Neural cell (in vitro differentiated cells): ENCODE data around the gene SIAH2. TPM values are rescaled to one million over a fixed set of nuclear protein-coding genes. Genes with fewer than 3 reads are reported as not detected.

ENCODE experiments used
- H2AFZ ChIP-seq: fragments of 200-600, 300-800 bp; sonication (generic), shearing (Covaris generic); 2 replicates; pipeline ENCODE4 v1.6.0; 2014; ENCODE audit warnings: low read depth, mild to moderate bottlenecking, antibody characterized with exemption, low read length, moderate library complexity
- H3F3A ChIP-seq: fragments of 200-600 bp; shearing (Covaris generic); 2 replicates; pipeline ENCODE4 v1.6.1; 2016; ENCODE audit warnings: mild to moderate bottlenecking, moderate library complexity, mixed read lengths, antibody characterized with exemption, low read length; ENCODE audit not compliant: insufficient read depth, poor library complexity, severe bottlenecking
- H3K27ac ChIP-seq: fragments of 200-600, 300-800 bp; sonication (generic), shearing (Covaris generic); 2 replicates; pipeline ENCODE4 v1.5.1; 2014; ENCODE audit warnings: mild to moderate bottlenecking, low read length, moderate library complexity
- H3K27me3 ChIP-seq: fragments of 300-800, 200-600 bp; sonication (generic), shearing (Covaris generic); 2 replicates; pipeline ENCODE4 v1.6.0; 2014; ENCODE audit warnings: mild to moderate bottlenecking, low read depth, low read length, moderate library complexity; ENCODE audit not compliant: insufficient read depth
- H3K36me3 ChIP-seq: fragments of 300-800, 200-600 bp; sonication (generic), shearing (Covaris generic); 2 replicates; pipeline ENCODE4 v1.5.1; 2014; ENCODE audit warnings: mild to moderate bottlenecking, antibody characterized with exemption, low read length, moderate library complexity; ENCODE audit not compliant: insufficient read depth
- H3K4me2 ChIP-seq: fragments of 300-800, 200-600 bp; sonication (generic), shearing (Covaris generic); 2 replicates; pipeline ENCODE4 v1.6.0; 2014; ENCODE audit warnings: mild to moderate bottlenecking, low read length
- H3K4me3 ChIP-seq: fragments of 300-800, 200-600 bp; sonication (generic), shearing (Covaris generic); 2 replicates; pipeline ENCODE4 v1.5.1; 2014; ENCODE audit warnings: mild to moderate bottlenecking, low read length, moderate library complexity
- H3K79me2 ChIP-seq: fragments of 200-600 bp; shearing (Covaris generic); replicated peaks from 2 replicates; pipeline ENCODE4 v1.6.0; 2014; ENCODE audit warnings: mild to moderate bottlenecking, low read length, moderate library complexity; ENCODE audit not compliant: insufficient read depth
- H3K9ac ChIP-seq: fragments of 300-800, 200-600 bp; sonication (generic), shearing (Covaris generic); 2 replicates; pipeline ENCODE4 v1.6.1; 2016; ENCODE audit warnings: mild to moderate bottlenecking, low read length, mixed read lengths
- H3K9me2 ChIP-seq: fragments of 200-600 bp; shearing (Covaris generic); 2 replicates; pipeline ENCODE4 v1.6.1; 2016; ENCODE audit warnings: mild to moderate bottlenecking, low read length, mixed read lengths; ENCODE audit not compliant: insufficient read depth
- H3K9me3 ChIP-seq: fragments of 200-600, 300-800 bp; sonication (generic), shearing (Covaris generic); 2 replicates; pipeline ENCODE4 v1.6.1; 2016; ENCODE audit warnings: mild to moderate bottlenecking, mixed run types, low read length, moderate library complexity, mixed read lengths
- H4K20me1 ChIP-seq: fragments of 200-600 bp; shearing (Covaris generic); 2 replicates; pipeline ENCODE4 v1.6.1; 2016; ENCODE audit warnings: mild to moderate bottlenecking, mixed run types; ENCODE audit not compliant: insufficient read depth
- EP300 ChIP-seq: fragments of 450-650 bp; conservative IDR thresholded peaks from 2 replicates; pipeline ENCODE4 v1.6.1; 2014; ENCODE audit warnings: antibody characterized with exemption, mild to moderate bottlenecking, moderate library complexity; ENCODE audit not compliant: poor library complexity, severe bottlenecking
- EZH2 ChIP-seq: fragments of 200-600, 300-800 bp; shearing (Covaris generic), sonication (generic); IDR thresholded peaks from 2 replicates; pipeline ENCODE4 v1.6.1; 2014; ENCODE audit warnings: antibody characterized with exemption, low read length, borderline replicate concordance, mild to moderate bottlenecking; ENCODE audit not compliant: insufficient read depth, poor library complexity, severe bottlenecking
- MXI1 ChIP-seq: fragments of 450-650 bp; conservative IDR thresholded peaks from 2 replicates; pipeline ENCODE4 v1.6.1; 2014; ENCODE audit warnings: antibody characterized with exemption, mild to moderate bottlenecking; ENCODE audit not compliant: poor library complexity, severe bottlenecking
- POLR2AphosphoS5 ChIP-seq: IDR thresholded peaks from 2 replicates; pipeline ENCODE4 v1.6.1; 2012
- RAD21 ChIP-seq: fragments of 450-650 bp; conservative IDR thresholded peaks from 2 replicates; pipeline ENCODE4 v1.6.1; 2014; ENCODE audit warnings: antibody characterized with exemption, mild to moderate bottlenecking, moderate library complexity
- SMC3 ChIP-seq: fragments of 450-650 bp; conservative IDR thresholded peaks from 2 replicates; pipeline ENCODE4 v1.6.1; 2014; ENCODE audit warnings: antibody characterized with exemption, mild to moderate bottlenecking, moderate library complexity; ENCODE audit not compliant: poor library complexity
- TAF1 ChIP-seq: IDR thresholded peaks from 2 replicates; pipeline ENCODE4 v1.6.1; 2012; ENCODE audit warnings: low read depth
- polyA plus RNA-seq: library from polyadenylated mRNA; depleted of rRNA; stranded (reverse); fragments of >200 nt; gene quantifications from 2 replicates; pipeline ENCODE4 v1.2.3, GENCODE V29; 2014
- TF ChIP-seq, protein P1 (sequence below): fragments of 450-650 bp; IDR thresholded peaks from 2 replicates; pipeline ENCODE4 v1.5.1; 2014; ENCODE audit warnings: antibody characterized with exemption, mild to moderate bottlenecking, moderate library complexity; ENCODE audit not compliant: poor library complexity, severe bottlenecking
- TF ChIP-seq, protein P2 (sequence below): IDR thresholded peaks from 2 replicates; pipeline ENCODE4 v1.6.1; 2012; ENCODE audit warnings: borderline replicate concordance

The SIAH2 gene
- polyA plus RNA-seq, 1 donor from 2014 or later, result 21.8 TPM

DNA sequence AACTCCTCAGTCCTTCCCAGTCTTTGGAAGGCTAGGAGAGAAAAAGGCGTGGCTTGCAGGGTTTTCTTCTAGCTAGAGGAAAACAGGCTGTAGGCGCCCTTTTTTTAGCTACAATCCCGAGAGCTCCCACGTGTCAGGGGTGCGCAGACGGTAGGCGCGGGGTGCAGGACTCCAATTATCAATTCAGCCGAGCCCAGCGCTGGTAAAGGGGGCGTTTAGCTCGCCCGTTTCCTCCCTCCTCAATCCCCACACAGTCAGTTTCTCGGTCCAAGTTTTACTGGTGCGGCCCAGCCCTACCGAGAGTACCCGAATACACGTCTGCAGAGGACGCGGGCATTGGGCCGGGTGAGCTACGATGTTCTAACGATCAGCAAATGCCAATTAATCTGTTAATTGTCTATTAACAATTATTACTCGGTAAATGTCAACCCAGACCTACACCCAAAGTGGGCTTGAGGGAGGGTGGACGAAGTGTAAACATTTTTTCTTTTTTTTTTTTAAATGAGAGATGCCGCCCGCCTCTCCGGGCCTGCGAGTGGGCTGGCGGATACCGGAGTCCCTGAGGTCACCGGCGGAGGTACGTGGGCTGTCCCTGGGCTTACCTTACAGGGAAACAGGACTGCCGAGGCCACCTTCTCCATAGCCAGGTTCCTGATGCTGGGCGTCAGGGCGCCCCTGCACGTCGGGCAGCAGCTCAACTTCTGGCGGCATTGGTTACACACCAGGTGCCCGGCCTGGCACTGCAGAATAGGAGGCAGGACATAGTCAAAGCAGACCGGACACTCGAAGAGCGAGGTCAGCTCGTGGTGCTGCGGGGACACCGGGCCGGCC, 923 bp downstream of the SIAH2 start:
- H3K9ac ChIP-seq, result peak overlapping the region; percentile 76
- H3K9me2 ChIP-seq, result no peaks in the 10 kb centered on the region
- H3K36me3 ChIP-seq, result no peaks in the 10 kb centered on the region
- H3K79me2 ChIP-seq, result peaks cover 11% of the 10 kb centered on the region
- no peaks in the 10 kb centered on the region for H3K27me3 ChIP-seq
- no peaks in the 10 kb centered on the region for H3F3A ChIP-seq
- peak overlapping the region; percentile 88 for H3K4me3 ChIP-seq
- H3K9me3 ChIP-seq, result no peaks in the 10 kb centered on the region
- no peaks in the 10 kb centered on the region for H4K20me1 ChIP-seq
- peak overlapping the region; percentile 23 for H2AFZ ChIP-seq
- H3K27ac ChIP-seq, result peak overlapping the region; percentile 33
- H3K4me2 ChIP-seq, result peak overlapping the region; percentile 83
- TF ChIP-seq EZH2 (no peak), RAD21 (no peak), MXI1 (peak; percentile 65), EP300 (no peak), SMC3 (no peak), POLR2AphosphoS5 (no peak)
- TF ChIP-seq, protein P1, sequence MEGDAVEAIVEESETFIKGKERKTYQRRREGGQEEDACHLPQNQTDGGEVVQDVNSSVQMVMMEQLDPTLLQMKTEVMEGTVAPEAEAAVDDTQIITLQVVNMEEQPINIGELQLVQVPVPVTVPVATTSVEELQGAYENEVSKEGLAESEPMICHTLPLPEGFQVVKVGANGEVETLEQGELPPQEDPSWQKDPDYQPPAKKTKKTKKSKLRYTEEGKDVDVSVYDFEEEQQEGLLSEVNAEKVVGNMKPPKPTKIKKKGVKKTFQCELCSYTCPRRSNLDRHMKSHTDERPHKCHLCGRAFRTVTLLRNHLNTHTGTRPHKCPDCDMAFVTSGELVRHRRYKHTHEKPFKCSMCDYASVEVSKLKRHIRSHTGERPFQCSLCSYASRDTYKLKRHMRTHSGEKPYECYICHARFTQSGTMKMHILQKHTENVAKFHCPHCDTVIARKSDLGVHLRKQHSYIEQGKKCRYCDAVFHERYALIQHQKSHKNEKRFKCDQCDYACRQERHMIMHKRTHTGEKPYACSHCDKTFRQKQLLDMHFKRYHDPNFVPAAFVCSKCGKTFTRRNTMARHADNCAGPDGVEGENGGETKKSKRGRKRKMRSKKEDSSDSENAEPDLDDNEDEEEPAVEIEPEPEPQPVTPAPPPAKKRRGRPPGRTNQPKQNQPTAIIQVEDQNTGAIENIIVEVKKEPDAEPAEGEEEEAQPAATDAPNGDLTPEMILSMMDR, result no peak
- TF ChIP-seq, protein P2, sequence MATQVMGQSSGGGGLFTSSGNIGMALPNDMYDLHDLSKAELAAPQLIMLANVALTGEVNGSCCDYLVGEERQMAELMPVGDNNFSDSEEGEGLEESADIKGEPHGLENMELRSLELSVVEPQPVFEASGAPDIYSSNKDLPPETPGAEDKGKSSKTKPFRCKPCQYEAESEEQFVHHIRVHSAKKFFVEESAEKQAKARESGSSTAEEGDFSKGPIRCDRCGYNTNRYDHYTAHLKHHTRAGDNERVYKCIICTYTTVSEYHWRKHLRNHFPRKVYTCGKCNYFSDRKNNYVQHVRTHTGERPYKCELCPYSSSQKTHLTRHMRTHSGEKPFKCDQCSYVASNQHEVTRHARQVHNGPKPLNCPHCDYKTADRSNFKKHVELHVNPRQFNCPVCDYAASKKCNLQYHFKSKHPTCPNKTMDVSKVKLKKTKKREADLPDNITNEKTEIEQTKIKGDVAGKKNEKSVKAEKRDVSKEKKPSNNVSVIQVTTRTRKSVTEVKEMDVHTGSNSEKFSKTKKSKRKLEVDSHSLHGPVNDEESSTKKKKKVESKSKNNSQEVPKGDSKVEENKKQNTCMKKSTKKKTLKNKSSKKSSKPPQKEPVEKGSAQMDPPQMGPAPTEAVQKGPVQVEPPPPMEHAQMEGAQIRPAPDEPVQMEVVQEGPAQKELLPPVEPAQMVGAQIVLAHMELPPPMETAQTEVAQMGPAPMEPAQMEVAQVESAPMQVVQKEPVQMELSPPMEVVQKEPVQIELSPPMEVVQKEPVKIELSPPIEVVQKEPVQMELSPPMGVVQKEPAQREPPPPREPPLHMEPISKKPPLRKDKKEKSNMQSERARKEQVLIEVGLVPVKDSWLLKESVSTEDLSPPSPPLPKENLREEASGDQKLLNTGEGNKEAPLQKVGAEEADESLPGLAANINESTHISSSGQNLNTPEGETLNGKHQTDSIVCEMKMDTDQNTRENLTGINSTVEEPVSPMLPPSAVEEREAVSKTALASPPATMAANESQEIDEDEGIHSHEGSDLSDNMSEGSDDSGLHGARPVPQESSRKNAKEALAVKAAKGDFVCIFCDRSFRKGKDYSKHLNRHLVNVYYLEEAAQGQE, result no peak

DNA sequence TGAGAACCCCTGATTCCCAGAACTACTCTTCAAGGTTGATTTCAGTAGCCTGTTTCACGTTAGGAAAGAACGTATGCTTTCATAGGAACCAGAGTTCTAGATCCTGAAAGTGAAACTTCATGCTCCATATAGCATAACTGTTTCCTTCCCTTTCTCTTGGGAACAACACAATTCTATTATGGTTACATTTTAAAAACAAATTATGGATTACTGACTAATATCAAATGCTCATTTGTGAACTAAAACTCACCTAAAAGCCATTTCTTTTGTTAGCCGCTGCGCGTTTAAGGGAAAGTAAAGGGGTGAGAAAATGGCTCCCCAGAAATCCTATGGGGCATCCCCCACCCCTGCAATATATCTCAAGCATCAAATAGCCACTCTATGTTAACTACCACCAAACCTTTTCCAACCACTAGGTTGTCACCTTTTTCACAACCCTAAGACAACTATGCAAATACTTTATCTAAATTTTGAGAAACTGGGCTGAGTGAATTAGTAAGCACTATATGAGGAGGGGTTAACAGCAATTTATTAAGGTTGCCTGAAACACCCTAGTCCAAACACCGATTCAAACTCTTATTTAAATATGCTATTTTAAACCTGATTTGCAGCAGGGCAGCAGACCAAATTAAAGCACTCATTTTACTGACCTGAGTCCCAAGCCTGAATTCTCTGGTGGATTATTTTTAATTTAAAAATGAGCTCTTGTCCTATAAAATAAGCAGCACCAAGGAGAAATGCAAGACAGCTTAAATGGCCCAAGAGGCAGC, 2.4 kb downstream of the SIAH2 start:
- H4K20me1 ChIP-seq, result no peaks in the 10 kb centered on the region
- peak overlapping the region; percentile 76 for H3K9ac ChIP-seq
- H3K36me3 ChIP-seq, result no peaks in the 10 kb centered on the region
- TF ChIP-seq, protein P2, result no peak
- TF ChIP-seq TAF1, result no peak
- TF ChIP-seq EZH2, result no peak
- TF ChIP-seq SMC3, result no peak
- no peak for TF ChIP-seq MXI1
- TF ChIP-seq RAD21, result no peak
- H3K4me3 ChIP-seq, result peak overlapping the region; percentile 88
- peak overlapping the region; percentile 83 for H3K4me2 ChIP-seq
- H3K27ac ChIP-seq, result no peak overlapping the region
- no peak overlapping the region for H2AFZ ChIP-seq
- no peaks in the 10 kb centered on the region for H3F3A ChIP-seq
- H3K9me2 ChIP-seq, result no peaks in the 10 kb centered on the region
- no peaks in the 10 kb centered on the region for H3K27me3 ChIP-seq
- H3K79me2 ChIP-seq, result peaks cover 11% of the 10 kb centered on the region
- H3K9me3 ChIP-seq, result no peaks in the 10 kb centered on the region
